ENCODE results near the gene ZNF236. TPM values are rescaled to one million over a fixed set of nuclear protein-coding genes. Genes with fewer than 3 reads are reported as not detected.

ZNF236 gene
- total RNA-seq, 1 donor from 2014 or later = 27.4 TPM

DNA sequence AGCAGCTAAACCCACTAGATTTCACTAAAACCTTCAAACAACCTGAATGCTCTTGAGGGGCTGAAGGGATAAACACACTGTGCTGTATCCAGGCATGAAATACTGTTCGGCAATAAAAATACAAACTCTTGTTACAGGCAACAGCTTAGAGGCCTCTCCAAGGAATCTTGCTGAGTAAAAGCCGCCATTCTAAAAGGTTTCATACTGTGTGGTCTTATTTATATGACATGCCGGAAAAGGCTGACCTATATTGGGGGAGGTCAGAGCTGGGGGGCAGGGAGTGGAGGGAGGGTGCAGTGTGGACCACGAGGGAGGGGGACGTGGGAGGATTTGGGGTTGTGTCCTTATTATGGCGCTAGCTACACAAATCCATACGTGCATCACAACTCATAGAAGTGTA, 174.1 kb downstream of the ZNF236 start:
- DNase-seq (no peak), ATAC-seq (ENCODE audit: low read depth) (no peak)
- H3K9me3 Mint-ChIP-seq = no peaks in the 10 kb centered on the region
- CTCF ChIA-PET = interaction anchor here (1.0 to 1.9 kb wide), 4 partner anchors 13 to 215 kb away, joined by 3 to 7 read pairs (median 4); no protein-coding TSS in a partner anchor
- H3K36me3 Mint-ChIP-seq (ENCODE audit: low read depth) = no peaks in the 10 kb centered on the region
- H3K27ac Mint-ChIP-seq = no peak overlapping the region
- H3K4me1 Mint-ChIP-seq = peaks cover 6% of the 10 kb centered on the region
- TF ChIP-seq, protein P1, sequence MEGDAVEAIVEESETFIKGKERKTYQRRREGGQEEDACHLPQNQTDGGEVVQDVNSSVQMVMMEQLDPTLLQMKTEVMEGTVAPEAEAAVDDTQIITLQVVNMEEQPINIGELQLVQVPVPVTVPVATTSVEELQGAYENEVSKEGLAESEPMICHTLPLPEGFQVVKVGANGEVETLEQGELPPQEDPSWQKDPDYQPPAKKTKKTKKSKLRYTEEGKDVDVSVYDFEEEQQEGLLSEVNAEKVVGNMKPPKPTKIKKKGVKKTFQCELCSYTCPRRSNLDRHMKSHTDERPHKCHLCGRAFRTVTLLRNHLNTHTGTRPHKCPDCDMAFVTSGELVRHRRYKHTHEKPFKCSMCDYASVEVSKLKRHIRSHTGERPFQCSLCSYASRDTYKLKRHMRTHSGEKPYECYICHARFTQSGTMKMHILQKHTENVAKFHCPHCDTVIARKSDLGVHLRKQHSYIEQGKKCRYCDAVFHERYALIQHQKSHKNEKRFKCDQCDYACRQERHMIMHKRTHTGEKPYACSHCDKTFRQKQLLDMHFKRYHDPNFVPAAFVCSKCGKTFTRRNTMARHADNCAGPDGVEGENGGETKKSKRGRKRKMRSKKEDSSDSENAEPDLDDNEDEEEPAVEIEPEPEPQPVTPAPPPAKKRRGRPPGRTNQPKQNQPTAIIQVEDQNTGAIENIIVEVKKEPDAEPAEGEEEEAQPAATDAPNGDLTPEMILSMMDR (IDR thresholded peaks at IDR 0.05) = no peak
- H3K27me3 Mint-ChIP-seq = no peaks in the 10 kb centered on the region
- no peak overlapping the region for H3K4me3 Mint-ChIP-seq
- intact Hi-C loops (cut with micrococcal nuclease) = no loop called here
- POLR2A ChIA-PET = no interaction called here

DNA sequence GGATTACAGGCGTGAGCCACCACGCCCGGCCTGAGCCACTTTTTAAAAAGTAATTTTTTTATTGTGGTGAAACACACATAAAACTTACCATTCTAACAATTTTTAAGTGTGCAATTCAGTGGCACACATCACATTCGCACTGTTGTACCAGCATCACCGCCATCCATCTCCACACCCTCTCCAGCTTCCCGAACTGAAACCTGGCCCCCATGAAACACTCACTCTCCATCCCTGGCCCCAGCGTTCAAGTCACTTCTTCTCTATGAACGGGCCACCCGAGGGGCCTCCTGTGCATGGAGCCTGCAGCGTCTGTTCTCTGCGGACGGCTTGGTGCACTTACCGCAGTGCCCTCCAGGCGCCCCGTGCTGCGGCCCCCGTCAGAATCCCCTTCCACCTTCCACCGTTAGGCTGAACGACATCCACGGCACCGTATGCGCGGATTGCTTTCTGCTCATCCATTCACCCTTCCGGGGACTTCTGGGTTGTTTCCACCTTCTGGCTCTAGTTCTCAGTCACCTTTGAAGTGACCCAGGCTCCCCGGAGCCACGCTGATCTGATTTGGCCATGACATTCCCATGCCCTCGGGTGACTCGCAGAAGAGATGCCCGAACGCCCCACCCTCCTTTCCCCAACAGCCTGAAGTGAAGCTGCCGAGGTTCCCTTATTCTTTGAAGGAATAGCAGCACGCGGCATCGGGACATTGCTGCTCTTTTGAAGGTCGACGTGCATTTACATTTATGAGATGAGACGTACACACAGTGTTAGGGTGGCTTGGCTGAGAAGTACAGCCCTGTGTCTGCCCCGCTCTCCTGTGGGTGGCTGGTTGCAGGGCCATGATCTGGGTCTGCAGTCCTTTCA, 175.8 kb downstream of the ZNF236 start:
- H3K4me1 Mint-ChIP-seq = peaks cover 6% of the 10 kb centered on the region
- ChIA-PET CTCF (interaction anchor here (0.7 to 3.8 kb wide), 4 partner anchors 11 to 64 kb away, joined by 5 to 31 read pairs (median 17); no protein-coding TSS in a partner anchor), POLR2A (interaction anchor here (0.7 kb wide), 1 partner anchor 11 kb away, joined by 9 read pairs; no protein-coding TSS in a partner anchor)
- TF ChIP-seq, protein P1 (IDR thresholded peaks at IDR 0.05) = no peak
- H3K4me3 Mint-ChIP-seq = no peak overlapping the region
- ATAC-seq (ENCODE audit: low read depth) (no peak), DNase-seq (no peak)
- no peaks in the 10 kb centered on the region for H3K36me3 Mint-ChIP-seq (ENCODE audit: low read depth)
- H3K27ac Mint-ChIP-seq = no peak overlapping the region
- no peaks in the 10 kb centered on the region for H3K27me3 Mint-ChIP-seq
- intact Hi-C loops (cut with micrococcal nuclease) = no loop called here
- no peaks in the 10 kb centered on the region for H3K9me3 Mint-ChIP-seq

DNA sequence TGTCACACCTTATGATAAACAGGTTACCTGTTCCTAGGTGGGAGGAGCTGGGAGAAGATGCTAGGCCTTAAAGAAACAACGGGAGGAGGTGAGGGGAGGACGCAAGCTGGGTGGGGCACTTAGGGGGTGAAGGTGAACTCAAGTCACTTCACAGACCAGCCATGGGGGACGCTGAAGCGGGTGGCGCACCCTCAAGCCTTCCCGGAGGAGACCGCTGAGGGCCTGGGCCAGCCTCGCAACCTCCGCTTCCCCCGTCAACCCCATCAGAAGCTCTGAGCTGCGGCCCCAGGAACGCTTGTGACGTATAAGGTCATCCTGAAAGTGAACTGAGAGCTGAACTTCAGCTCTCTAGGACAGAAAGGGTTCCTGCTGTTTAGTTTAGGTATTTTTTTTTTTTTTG, 176.7 kb downstream of the ZNF236 start:
- Mint-ChIP-seq H3K27me3 (no peaks in the 10 kb centered on the region), H3K4me1 (peaks cover 6% of the 10 kb centered on the region), H3K36me3 (ENCODE audit: low read depth) (no peaks in the 10 kb centered on the region), H3K27ac (no peak overlapping the region), H3K4me3 (no peak overlapping the region), H3K9me3 (no peaks in the 10 kb centered on the region)
- TF ChIP-seq, protein P1 (IDR thresholded peaks at IDR 0.05) = no peak
- ChIA-PET CTCF (interaction anchor here (0.7 to 3.8 kb wide), 9 partner anchors 12 to 211 kb away, joined by 4 to 96 read pairs (median 10); no protein-coding TSS in a partner anchor), POLR2A (interaction anchor here (0.7 to 0.8 kb wide), 2 partner anchors 10 to 84 kb away, joined by 5 to 9 read pairs; no protein-coding TSS in a partner anchor)
- no peak for DNase-seq
- intact Hi-C loops (cut with micrococcal nuclease) = no loop called here
- ATAC-seq (ENCODE audit: low read depth) = no peak

DNA sequence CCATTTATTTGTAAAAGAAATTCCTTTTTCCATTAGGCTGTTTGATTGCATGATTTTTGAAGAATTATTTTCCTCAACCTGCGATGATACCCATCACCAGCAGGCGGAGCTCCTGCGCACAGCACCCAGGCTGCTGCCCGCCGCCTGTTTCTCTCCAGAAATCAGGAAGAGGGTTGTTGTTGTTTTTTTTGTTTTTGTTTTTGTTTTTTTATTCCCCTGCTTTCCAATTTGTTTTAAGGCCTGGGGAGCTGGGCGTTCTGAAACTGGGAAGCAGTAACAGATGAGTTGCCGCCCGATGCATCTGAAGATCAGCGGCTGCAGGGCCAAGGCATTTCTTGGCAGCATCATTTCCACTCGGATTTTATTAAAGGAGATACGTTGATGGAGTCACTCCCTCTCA, 178.2 kb downstream of the ZNF236 start:
- Mint-ChIP-seq H3K36me3 (ENCODE audit: low read depth) (no peaks in the 10 kb centered on the region), H3K27me3 (no peaks in the 10 kb centered on the region), H3K27ac (no peak overlapping the region), H3K9me3 (no peaks in the 10 kb centered on the region), H3K4me3 (no peak overlapping the region), H3K4me1 (peaks cover 18% of the 10 kb centered on the region)
- intact Hi-C loops (cut with micrococcal nuclease) = loop anchor here (1.0 to 10.0 kb wide), 10 partner anchors 55 to 702 kb away; partner anchors contain the start of gene MBP
- TF ChIP-seq, protein P1 (IDR thresholded peaks at IDR 0.05) = peak; percentile 82
- ChIA-PET POLR2A (interaction anchor here (0.7 to 1.2 kb wide), 6 partner anchors 54 to 131 kb away, joined by 3 to 4 read pairs (median 4); no protein-coding TSS in a partner anchor), CTCF (interaction anchor here (0.6 to 3.8 kb wide), 39 partner anchors 10 to 209 kb away, joined by 3 to 96 read pairs (median 5); no protein-coding TSS in a partner anchor)
- ATAC-seq (ENCODE audit: low read depth) (peak; percentile 61), DNase-seq (no peak)

DNA sequence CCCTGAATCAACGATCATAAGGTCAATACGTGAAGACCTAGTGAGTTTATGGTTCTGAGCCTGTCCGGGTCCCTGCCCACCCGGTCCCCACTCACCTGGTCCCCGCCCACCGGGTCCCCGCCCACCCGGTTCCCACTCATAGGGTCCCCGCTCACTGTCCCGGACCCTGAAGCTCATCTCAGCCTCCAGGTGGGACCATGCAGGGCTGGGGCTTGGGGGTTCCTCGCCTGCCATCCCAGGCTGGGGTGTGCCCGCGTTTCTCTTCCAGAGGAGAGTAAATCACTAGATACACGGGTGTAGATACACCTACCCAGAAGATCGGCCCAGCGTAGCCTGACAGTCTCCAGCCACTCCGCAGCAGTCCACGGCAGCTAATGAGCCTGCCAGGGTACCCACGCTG, 178.7 kb downstream of the ZNF236 start:
- intact Hi-C loops (cut with micrococcal nuclease) = loop anchor here (2.0 to 10.0 kb wide), 5 partner anchors 101 to 650 kb away; partner anchors contain the start of gene MBP

More for the DNA sequence above, 178.7 kb downstream of the ZNF236 start:
- no peak overlapping the region for H3K4me3 Mint-ChIP-seq
- CTCF ChIA-PET = interaction anchor here (0.6 to 3.8 kb wide), 28 partner anchors 10 to 209 kb away, joined by 3 to 96 read pairs (median 6); no protein-coding TSS in a partner anchor
- no peak for DNase-seq
- peaks cover 18% of the 10 kb centered on the region for H3K4me1 Mint-ChIP-seq
- TF ChIP-seq, protein P1 (IDR thresholded peaks at IDR 0.05) = no peak
- POLR2A ChIA-PET = interaction anchor here (0.8 to 1.2 kb wide), 3 partner anchors 54 to 124 kb away, joined by 3 to 5 read pairs (median 4); no protein-coding TSS in a partner anchor
- no peaks in the 10 kb centered on the region for H3K27me3 Mint-ChIP-seq
- H3K27ac Mint-ChIP-seq = no peak overlapping the region
- H3K36me3 Mint-ChIP-seq (ENCODE audit: low read depth) = no peaks in the 10 kb centered on the region
- no peaks in the 10 kb centered on the region for H3K9me3 Mint-ChIP-seq
- ATAC-seq (ENCODE audit: low read depth) = no peak

Data from activated B cell treated with CpG ODN at 0.5 μM for 24 hours (primary cell).